ENCODE results near the gene CARNS1. TPM values are rescaled to one million over a fixed set of nuclear protein-coding genes. Genes with fewer than 3 reads are reported as not detected.
A peak's percentile ranks its signal among the peaks of the same experiment; 100 is the strongest.

Gene CARNS1
- total and polyA plus RNA-seq, 8 donors: 0.39 to 2.2 (median 0.90) TPM

DNA sequence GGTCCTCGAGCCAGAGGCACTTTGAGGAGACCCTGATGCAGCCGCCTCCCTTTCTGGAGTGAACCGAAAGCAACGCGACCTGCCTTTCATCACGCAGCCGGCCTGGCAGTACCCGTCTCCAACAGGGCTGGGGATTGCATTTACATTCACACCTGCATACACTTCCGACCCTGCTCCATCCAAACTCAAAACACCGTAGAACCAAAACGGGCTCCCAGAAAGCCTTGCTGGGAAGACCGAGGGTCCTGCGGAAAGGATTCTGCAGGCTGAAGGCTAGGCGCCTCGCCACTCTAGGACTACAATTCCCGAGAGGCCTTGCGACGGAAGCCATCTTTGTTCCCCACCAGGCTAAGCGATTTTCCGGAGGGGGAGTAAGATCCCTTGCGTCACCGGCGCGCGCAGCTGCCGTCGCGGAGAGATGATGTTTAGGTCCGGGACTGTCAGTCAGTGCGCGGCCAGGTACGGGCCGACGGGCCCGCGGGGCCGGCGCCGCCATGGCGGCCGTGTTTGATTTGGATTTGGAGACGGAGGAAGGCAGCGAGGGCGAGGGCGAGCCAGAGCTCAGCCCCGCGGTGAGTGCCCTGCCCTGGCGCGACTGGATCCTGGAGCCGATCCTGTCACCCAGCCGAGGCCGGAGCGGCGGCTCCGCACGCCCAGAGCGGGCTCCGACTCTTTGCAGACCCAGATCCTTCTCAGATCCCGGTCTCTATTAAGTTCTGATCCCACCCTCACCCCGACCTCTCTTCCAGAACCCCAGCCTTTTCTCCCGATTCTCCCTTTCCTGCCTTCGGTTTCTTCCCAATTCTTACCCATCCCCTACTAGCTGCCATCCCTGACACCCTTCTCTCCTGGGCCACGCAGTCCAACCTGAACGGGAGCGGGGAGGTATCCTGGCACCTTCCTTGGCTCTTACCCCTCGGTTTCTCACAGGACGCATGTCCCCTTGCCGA, 12.8 kb downstream of the CARNS1 start, which contains the start of gene RPS6KB2:
Gene RPS6KB2, plus strand, starts transcription at position 443 of the 950 bp plus-strand sequence. Its CDS starts 52 bp downstream, at position 495.
- ATAC-seq: peak; percentile 95 to 98 (median 96)
- TF ChIP-seq, protein P1, sequence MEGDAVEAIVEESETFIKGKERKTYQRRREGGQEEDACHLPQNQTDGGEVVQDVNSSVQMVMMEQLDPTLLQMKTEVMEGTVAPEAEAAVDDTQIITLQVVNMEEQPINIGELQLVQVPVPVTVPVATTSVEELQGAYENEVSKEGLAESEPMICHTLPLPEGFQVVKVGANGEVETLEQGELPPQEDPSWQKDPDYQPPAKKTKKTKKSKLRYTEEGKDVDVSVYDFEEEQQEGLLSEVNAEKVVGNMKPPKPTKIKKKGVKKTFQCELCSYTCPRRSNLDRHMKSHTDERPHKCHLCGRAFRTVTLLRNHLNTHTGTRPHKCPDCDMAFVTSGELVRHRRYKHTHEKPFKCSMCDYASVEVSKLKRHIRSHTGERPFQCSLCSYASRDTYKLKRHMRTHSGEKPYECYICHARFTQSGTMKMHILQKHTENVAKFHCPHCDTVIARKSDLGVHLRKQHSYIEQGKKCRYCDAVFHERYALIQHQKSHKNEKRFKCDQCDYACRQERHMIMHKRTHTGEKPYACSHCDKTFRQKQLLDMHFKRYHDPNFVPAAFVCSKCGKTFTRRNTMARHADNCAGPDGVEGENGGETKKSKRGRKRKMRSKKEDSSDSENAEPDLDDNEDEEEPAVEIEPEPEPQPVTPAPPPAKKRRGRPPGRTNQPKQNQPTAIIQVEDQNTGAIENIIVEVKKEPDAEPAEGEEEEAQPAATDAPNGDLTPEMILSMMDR (IDR thresholded peaks at IDR 0.05): no peak
- DNase-seq: peak; percentile 98 to 100 (median 98)
- Histone ChIP-seq H3K27me3 (no peaks in the 10 kb centered on the region), H3K4me3 (peak within 1 kb of the TSS; percentile 59 to 94 (median 84)), H3K9me3 (no peaks in the 10 kb centered on the region), H3K4me1 (peaks cover 4 to 14% (median 12%) of the 10 kb centered on the region in 3 donors), H3K27ac (peak within 1 kb of the TSS; percentile 62 to 89 (median 76)), H3K36me3 (peaks cover 0 to 12% (median 6%) of the 10 kb centered on the region in 3 donors)
- no peak for FAIRE-seq
- WGBS, 2 donors: 0 to 1% methylated on average over 64 to 68 of the region's 68 CpGs
- intact Hi-C loops (cut with DNase I): no loop called here

DNA sequence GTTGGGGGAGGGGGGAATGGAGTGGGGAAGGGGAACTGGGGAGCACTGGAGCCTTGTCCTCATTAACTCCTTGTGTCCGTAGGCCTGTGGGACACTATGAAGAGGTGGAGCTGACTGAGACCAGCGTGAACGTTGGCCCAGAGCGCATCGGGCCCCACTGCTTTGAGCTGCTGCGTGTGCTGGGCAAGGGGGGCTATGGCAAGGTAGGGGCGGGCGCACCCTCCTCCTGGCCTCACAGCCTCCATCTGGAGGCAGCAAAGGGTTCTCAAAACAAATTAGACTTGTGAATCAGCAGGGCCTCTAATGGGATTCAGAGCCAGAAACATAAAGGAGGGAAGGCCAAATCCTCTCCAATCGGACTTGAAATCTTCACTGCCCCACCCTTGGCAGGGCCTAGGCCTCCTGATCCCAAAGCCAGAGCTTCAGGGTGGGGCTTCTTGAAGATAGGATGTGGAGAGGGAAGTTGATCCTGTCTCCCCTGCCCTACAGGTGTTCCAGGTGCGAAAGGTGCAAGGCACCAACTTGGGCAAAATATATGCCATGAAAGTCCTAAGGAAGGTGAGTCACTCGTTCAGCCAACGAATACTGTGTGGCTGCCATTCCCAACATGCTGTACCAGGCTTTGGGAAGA, 13.7 kb downstream of the CARNS1 start:
- intact Hi-C loops (cut with DNase I): no loop called here
- Histone ChIP-seq H3K4me1 (peaks cover 4 to 14% (median 12%) of the 10 kb centered on the region in 3 donors), H3K27ac (peak overlapping the region in 1 of 4 donors; percentile 89), H3K27me3 (no peaks in the 10 kb centered on the region), H3K36me3 (peaks cover 0 to 16% (median 8%) of the 10 kb centered on the region in 3 donors), H3K4me3 (peak overlapping the region; percentile 59 to 94 (median 84)), H3K9me3 (no peaks in the 10 kb centered on the region)
- WGBS, 2 donors: 31 to 33% methylated on average over 12 of the region's 12 CpGs
- FAIRE-seq: no peak
- TF ChIP-seq, protein P1 (IDR thresholded peaks at IDR 0.05): no peak
- no peak for ATAC-seq
- no peak for DNase-seq

DNA sequence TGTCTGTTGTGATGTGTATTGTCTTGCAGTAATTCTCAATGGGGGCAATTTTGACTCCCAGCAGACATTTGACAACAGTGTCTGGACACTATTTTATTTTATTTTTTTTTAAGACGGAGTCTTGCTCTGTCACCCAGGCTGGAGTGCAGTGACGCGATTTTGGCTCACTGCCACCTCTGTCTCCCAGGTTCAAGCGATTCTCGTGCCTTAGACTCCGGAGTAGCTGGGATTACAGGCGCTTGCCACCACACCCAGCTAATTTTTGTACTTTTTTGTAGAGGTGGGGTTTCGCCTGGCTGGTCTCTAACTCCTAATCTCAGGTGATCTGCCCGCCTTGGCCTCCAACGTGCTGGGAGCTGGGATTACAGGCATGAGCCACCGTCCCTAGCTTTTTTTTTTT, 14.2 kb downstream of the CARNS1 start:
- DNase-seq (no peak), ATAC-seq (no peak), FAIRE-seq (no peak)
- Histone ChIP-seq H3K27ac (no peak overlapping the region), H3K27me3 (no peaks in the 10 kb centered on the region), H3K4me1 (peaks cover 4 to 14% (median 12%) of the 10 kb centered on the region in 3 donors), H3K36me3 (peaks cover 0 to 16% (median 14%) of the 10 kb centered on the region in 3 donors), H3K9me3 (no peaks in the 10 kb centered on the region), H3K4me3 (peak overlapping the region in 1 of 4 donors; percentile 85)
- TF ChIP-seq, protein P1 (IDR thresholded peaks at IDR 0.05): no peak
- intact Hi-C loops (cut with DNase I): loop anchor here in 1 of 3 donors (10.0 kb wide), 1 partner anchor 65 kb away; no protein-coding TSS in a partner anchor
- WGBS, 2 donors: 64 to 69% methylated on average over 10 to 11 of the region's 11 CpGs

DNA sequence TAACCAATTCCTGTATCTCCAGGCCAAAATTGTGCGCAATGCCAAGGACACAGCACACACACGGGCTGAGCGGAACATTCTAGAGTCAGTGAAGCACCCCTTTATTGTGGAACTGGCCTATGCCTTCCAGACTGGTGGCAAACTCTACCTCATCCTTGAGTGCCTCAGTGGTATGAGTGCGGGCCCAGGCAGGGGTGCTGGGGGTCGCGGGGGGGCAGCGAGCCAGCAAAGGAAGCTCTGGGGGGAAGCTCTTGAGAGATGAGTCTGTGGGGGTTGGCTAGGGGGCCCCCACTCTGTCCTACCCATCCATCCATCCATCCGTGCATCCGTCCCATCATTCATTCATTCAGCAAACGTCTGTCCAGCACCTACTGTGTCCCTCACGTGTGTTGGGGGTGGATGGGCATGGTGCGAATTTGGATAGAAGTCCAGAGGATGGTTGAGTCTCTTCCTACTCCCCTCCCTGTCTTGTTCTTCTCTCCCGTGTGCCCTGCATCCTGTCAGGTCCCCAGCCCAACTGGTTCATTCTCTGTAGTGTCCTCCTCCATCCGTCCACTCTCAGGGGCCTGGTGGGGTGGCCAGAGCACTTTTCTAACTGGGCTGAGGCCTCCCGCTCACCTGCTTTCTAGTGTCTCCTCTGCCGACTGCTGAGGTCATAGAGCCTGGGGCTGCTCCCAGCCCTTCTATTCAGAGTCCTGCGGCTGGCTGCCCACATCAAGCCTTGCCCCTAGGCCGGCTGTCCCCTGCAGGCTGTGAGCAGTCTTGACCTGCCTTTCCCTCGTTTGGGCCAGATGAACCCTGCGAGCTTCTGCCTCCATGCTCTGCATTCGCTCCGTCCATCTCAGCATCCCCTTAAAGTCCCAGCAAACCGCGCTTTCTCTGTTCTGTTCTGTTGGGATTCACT, 16.1 kb downstream of the CARNS1 start:
- Histone ChIP-seq H3K27me3 (no peaks in the 10 kb centered on the region), H3K9me3 (no peaks in the 10 kb centered on the region), H3K27ac (no peak overlapping the region), H3K4me3 (no peak overlapping the region), H3K4me1 (peaks cover 4 to 14% (median 12%) of the 10 kb centered on the region in 3 donors), H3K36me3 (peaks cover 0 to 16% (median 14%) of the 10 kb centered on the region in 3 donors)
- no peak for FAIRE-seq
- peak in 1 of 6 donors; percentile 51 for DNase-seq
- TF ChIP-seq, protein P1 (IDR thresholded peaks at IDR 0.05): no peak
- no peak for ATAC-seq
- 87 to 93% methylated on average over 24 of the region's 24 CpGs for WGBS, 2 donors
- intact Hi-C loops (cut with DNase I): loop anchor here in 1 of 3 donors (10.0 kb wide), 1 partner anchor 63 kb away; no protein-coding TSS in a partner anchor

Data from pancreas (tissue), 10 donors.